WTC11 (cell line): Measurements from ENCODE around the gene WWOX.

Source experiments
- JUN ChIP-seq: sonication (generic); formaldehyde crosslinking; IDR thresholded peaks from 2 replicates; pipeline ENCODE4 v1.8.0; 2023; ENCODE audit warnings: mild to moderate bottlenecking, missing genetic modification reagents
- TF ChIP-seq, protein P1 (sequence below): fragments of 200-600 bp; IDR thresholded peaks from 2 replicates; pipeline ENCODE4 v1.8.0; 2022; ENCODE audit warnings: antibody characterized with exemption
- TF ChIP-seq, protein P2 (sequence below): sonication (generic); formaldehyde crosslinking; IDR thresholded peaks from 2 replicates; pipeline ENCODE4 v1.8.1; 2023; ENCODE audit warnings: mild to moderate bottlenecking, moderate library complexity, missing genetic modification reagents

DNA sequence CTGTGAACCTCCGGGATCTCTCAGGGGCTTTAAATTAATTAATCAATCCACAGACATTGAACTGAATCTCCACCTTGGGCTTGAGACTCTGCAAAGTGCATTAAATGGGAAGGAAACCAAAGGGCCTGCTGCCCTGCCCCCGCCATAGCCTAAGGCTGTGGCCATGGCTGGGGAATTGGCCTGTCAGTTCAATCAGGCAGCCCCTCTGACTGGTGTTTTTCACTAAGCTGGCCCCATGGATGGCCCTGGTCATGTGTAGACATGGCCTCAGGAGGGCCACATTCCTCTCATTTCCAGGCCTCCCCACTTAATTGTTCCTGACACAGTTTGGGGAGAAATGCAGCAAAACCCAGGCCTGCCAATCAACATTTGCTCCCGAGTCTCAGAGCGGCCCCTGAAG, 499.8 kb downstream of the WWOX start:
- TF ChIP-seq, protein P1, sequence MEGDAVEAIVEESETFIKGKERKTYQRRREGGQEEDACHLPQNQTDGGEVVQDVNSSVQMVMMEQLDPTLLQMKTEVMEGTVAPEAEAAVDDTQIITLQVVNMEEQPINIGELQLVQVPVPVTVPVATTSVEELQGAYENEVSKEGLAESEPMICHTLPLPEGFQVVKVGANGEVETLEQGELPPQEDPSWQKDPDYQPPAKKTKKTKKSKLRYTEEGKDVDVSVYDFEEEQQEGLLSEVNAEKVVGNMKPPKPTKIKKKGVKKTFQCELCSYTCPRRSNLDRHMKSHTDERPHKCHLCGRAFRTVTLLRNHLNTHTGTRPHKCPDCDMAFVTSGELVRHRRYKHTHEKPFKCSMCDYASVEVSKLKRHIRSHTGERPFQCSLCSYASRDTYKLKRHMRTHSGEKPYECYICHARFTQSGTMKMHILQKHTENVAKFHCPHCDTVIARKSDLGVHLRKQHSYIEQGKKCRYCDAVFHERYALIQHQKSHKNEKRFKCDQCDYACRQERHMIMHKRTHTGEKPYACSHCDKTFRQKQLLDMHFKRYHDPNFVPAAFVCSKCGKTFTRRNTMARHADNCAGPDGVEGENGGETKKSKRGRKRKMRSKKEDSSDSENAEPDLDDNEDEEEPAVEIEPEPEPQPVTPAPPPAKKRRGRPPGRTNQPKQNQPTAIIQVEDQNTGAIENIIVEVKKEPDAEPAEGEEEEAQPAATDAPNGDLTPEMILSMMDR = no peak
- TF ChIP-seq, protein P2, sequence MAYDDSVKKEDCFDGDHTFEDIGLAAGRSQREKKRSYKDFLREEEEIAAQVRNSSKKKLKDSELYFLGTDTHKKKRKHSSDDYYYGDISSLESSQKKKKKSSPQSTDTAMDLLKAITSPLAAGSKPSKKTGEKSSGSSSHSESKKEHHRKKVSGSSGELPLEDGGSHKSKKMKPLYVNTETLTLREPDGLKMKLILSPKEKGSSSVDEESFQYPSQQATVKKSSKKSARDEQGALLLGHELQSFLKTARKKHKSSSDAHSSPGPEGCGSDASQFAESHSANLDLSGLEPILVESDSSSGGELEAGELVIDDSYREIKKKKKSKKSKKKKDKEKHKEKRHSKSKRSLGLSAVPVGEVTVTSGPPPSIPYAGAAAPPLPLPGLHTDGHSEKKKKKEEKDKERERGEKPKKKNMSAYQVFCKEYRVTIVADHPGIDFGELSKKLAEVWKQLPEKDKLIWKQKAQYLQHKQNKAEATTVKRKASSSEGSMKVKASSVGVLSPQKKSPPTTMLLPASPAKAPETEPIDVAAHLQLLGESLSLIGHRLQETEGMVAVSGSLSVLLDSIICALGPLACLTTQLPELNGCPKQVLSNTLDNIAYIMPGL = no peak
- TF ChIP-seq JUN (CRISPR knock-in tag) = no peak
